Calu3 (cell line): ENCODE measurements around the gene ZNF660. TPM values are rescaled to one million over a fixed set of nuclear protein-coding genes. Genes with fewer than 3 reads are reported as not detected.

ENCODE experiments used
- BruUV-seq: library from RNA; stranded (reverse); fragments of 400-500 nt; replicated peaks from 2 replicates; lab custom pipeline; 2021; lab: Mats Ljungman, UMichigan
- CTCF ChIA-PET: fragments of 300-600 bp; sonication (Branson Sonifier 250); formaldehyde crosslinking; loops from one replicate; lab custom pipeline; 2022; ENCODE audit warnings: antibody characterized with exemption; lab: Charles Lee
- DNase-seq: peaks from one replicate; pipeline ENCODE4 v3.0.0; 2022
- H3K27ac Mint-ChIP-seq: one replicate; pipeline ENCODE4 v1.8.0; 2022; ENCODE audit warnings: mixed read lengths; ENCODE audit not compliant: unreplicated experiment
- H3K27me3 Mint-ChIP-seq: one replicate; pipeline ENCODE4 v1.8.0; 2022; ENCODE audit warnings: mixed read lengths; ENCODE audit not compliant: unreplicated experiment
- H3K36me3 Mint-ChIP-seq: one replicate; pipeline ENCODE4 v1.8.0; 2022; ENCODE audit warnings: mild to moderate bottlenecking, moderate library complexity, mixed read lengths; ENCODE audit not compliant: insufficient read depth, unreplicated experiment
- H3K4me1 Mint-ChIP-seq: one replicate; pipeline ENCODE4 v1.8.0; 2022; ENCODE audit warnings: mild to moderate bottlenecking, low read depth, mixed read lengths; ENCODE audit not compliant: unreplicated experiment
- H3K4me3 Mint-ChIP-seq: one replicate; pipeline ENCODE4 v1.8.0; 2022; ENCODE audit warnings: mild to moderate bottlenecking, low read depth, moderate library complexity, mixed read lengths; ENCODE audit not compliant: unreplicated experiment
- H3K9me3 Mint-ChIP-seq: one replicate; pipeline ENCODE4 v1.8.0; 2022; ENCODE audit warnings: low read depth, mixed read lengths; ENCODE audit not compliant: unreplicated experiment
- CTCF ChIP-seq: fragments of 200-600 bp; IDR thresholded peaks from one replicate; pipeline ENCODE4 v1.8.0; 2022; ENCODE audit warnings: antibody characterized with exemption; ENCODE audit not compliant: unreplicated experiment
- intact Hi-C: fragments of 100-400 bp; cut with micrococcal nuclease; formaldehyde crosslinking; loops from one replicate; pipeline ENCODE4 v1.10.0; 2022; ENCODE audit not compliant: unreplicated experiment
- total RNA-seq: library from RNA; stranded (reverse); gene quantifications from 2 replicates; pipeline ENCODE4 v1.2.3, GENCODE V29; 2022

ZNF660 gene
- total RNA-seq, 1 experiment from 2014 or later: 1.4 TPM

- CTCF ChIA-PET: no interaction called here
- no peak for DNase-seq
- TF ChIP-seq CTCF: no peak
- no peaks in the 10 kb centered on the region for H3K27me3 Mint-ChIP-seq
- intact Hi-C loops: no loop called here
- H3K27ac Mint-ChIP-seq: no peak overlapping the region
- H3K36me3 Mint-ChIP-seq: peaks cover 34% of the 10 kb centered on the region
- no peak overlapping the region for H3K4me3 Mint-ChIP-seq
- no peaks in the 10 kb centered on the region for H3K4me1 Mint-ChIP-seq
- peaks cover 8% of the 10 kb centered on the region for H3K9me3 Mint-ChIP-seq
- BruUV-seq: no TSS peak
These were observed 44.0 kb downstream of the ZNF660 start for GRCh38 chr3:44628716-44629115.

GRCh38 chr3:44632193-44632592, 47.4 kb downstream of the ZNF660 start:
- H3K4me3 Mint-ChIP-seq: no peak overlapping the region
- no peak for TF ChIP-seq CTCF
- intact Hi-C loops: no loop called here
- no TSS peak for BruUV-seq
- H3K4me1 Mint-ChIP-seq: no peaks in the 10 kb centered on the region
- H3K9me3 Mint-ChIP-seq: peaks cover 10% of the 10 kb centered on the region
- CTCF ChIA-PET: no interaction called here
- DNase-seq: no peak
- H3K27me3 Mint-ChIP-seq: no peaks in the 10 kb centered on the region
- H3K36me3 Mint-ChIP-seq: peaks cover 37% of the 10 kb centered on the region
- no peak overlapping the region for H3K27ac Mint-ChIP-seq

- Mint-ChIP-seq H3K4me3 (no peak overlapping the region), H3K9me3 (peaks cover 11% of the 10 kb centered on the region), H3K27me3 (no peaks in the 10 kb centered on the region), H3K27ac (no peak overlapping the region), H3K36me3 (peaks cover 20% of the 10 kb centered on the region), H3K4me1 (no peaks in the 10 kb centered on the region)
- intact Hi-C loops: no loop called here
- CTCF ChIA-PET: no interaction called here
- DNase-seq: no peak
- no peak for TF ChIP-seq CTCF
- BruUV-seq: no TSS peak
These were observed 57.6 kb downstream of the ZNF660 start for GRCh38 chr3:44642337-44642736.

- DNase-seq: no peak
- peaks cover 16% of the 10 kb centered on the region for H3K36me3 Mint-ChIP-seq
- no peak overlapping the region for H3K4me3 Mint-ChIP-seq
- no peaks in the 10 kb centered on the region for H3K4me1 Mint-ChIP-seq
- intact Hi-C loops: no loop called here
- no peak overlapping the region for H3K27ac Mint-ChIP-seq
- TF ChIP-seq CTCF: no peak
- no peaks in the 10 kb centered on the region for H3K27me3 Mint-ChIP-seq
- BruUV-seq: no TSS peak
- peaks cover 11% of the 10 kb centered on the region for H3K9me3 Mint-ChIP-seq
- CTCF ChIA-PET: no interaction called here
These were observed 58.3 kb downstream of the ZNF660 start for GRCh38 chr3:44643024-44643423.
